Femur (tissue), 1 donor: ENCODE results near the gene ASPG.

Experiments
- DNase-seq: peaks from one replicate; pipeline ENCODE4 v3.0.0-alpha.2; 2017

Gene ASPG

GRCh38 chr14:104119119-104119487 is 33.6 kb downstream of the ASPG start:
- peak; percentile 12 for DNase-seq

DNA sequence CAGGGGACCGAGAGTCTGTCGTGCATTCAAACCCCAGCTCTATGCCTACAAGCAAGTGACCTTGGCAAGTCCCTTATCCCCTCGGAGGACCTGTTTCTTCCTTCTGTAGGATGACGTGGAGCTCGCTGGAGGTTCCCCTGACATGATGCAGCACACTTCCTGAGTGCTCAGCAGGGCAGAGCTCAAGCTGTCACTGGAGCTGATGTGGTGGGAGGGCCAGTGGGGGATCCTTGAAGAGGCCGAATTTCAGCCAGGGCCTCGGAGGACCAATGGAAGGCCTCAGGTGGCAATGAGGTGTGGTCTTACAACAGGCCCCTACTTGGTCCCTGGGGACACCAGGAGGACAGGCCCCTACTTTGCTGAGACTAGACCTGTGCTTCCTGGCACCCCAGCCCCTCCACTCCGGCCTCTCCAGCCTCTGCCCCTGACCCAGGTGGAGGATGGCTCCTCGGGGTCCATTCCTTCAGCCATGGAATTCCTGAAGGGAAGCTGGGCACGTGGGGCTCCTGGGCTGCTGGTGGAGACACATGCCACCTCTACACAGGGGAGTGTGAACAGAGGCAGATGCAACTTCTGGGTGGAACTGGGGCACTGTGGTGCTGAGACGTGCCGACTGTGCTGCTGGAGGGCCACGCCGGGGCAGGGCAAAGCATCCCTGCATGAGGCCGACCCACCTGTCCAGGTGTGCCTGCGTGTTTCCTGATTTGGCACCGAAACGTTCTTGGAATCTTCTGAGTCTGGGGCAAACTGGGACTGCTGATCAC is 34.2 kb downstream of the ASPG start:
- peak; percentile 7 for DNase-seq

GRCh38 chr14:104120281-104120741 is 34.8 kb downstream of the ASPG start:
- no peak for DNase-seq

- DNase-seq = no peak
Observed at GRCh38 chr14:104121142-104121541, 35.6 kb downstream of the ASPG start.

DNA sequence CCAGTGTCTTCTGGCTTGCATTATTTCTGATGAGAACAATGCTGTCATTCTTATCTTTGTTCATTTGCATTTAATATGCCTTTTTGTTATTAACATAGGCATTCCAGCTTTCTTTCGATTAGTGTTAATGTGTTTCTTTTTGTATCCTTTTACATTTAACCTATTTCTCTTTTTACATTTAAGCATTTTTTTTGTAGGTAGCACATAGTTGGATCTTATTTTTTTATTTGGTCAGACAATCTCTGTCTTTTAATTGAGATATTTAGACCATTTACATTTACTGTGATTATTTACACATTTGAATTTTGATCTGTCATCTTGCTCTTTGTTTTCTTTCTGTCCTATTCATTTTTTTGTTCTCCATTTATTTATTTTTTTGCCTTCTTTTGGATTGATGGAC is 38.4 kb downstream of the ASPG start:
- no peak for DNase-seq

- no peak for DNase-seq
Observed at GRCh38 chr14:104125011-104125410, 39.5 kb downstream of the ASPG start.

DNA sequence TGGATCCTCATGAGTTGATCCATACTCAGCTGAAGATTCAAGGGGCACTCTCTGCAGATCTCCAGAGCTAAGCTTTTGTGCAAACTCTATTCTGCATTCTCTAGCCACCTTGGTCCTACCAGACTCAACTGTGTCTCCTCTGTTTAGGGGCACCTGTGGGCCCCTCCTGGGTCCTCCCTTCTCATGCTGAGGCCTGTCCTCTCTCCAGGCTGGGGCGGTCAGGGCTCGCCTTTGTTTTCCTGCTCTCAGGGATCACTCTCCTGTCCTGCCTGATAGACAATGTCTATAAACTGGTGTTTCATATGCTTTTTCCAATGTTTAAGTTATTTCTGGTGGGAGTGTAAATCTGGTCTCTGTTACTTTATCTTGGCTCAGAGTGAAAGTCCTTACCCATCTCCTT is 41.3 kb downstream of the ASPG start:
- no peak for DNase-seq

DNA sequence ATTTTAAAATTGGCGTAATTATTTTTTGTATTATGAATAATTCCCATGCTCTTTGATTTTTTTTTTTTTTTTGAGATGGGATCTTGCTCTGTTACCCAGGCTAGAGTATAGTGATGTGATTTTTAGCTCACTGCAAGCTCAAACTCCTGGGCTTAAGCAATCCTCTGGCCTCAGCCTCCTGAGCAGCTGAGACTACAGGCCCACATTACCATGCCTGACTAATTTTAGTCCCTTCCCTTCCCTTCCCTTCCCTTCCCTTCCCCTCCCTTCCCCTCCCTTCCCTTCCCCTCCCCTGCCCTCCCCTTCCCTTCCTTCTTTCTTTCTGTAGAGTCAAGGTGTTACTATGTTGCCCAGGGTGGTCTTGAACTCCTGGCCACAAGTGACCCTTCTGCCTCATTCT is 43.5 kb downstream of the ASPG start:
- DNase-seq = no peak

- no peak for DNase-seq
Observed at GRCh38 chr14:104129556-104129955, 44.1 kb downstream of the ASPG start.

DNA sequence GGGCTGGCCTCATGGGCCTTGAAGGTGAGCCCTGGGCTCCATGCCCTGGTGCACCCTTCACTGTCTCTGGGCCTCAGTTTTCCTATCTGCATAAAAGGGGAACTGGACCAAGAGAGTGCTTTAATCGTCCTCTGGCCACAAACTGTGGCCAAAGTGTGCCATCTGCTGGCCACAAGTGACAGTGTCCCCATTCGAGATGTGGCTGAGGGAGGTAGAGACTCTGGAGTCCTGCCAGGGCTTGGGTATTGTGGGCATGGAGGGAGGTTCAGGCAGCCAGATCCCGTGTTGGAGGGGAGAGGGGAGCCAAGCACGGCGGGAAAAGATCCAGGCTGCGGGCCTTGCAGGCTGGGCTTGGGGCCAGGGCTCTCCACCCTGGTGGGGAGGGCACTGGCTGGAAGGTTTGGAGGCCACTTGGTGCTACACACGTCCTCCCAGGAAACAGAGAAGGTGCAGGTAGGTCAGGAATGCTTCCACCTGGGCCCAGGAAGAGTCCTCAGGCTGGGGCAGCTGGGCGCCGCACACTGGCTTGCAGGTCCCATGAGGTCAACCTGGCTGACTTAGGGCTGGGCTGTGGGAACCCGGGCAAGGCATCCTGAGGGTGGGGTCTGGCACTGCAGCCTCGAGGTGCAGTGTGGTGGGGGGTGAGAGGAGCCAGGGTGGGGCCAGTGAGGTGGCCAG is 45.6 kb downstream of the ASPG start:
- peak; percentile 46 for DNase-seq

GRCh38 chr14:104131968-104132732 is 46.6 kb downstream of the ASPG start:
- DNase-seq = no peak

DNA sequence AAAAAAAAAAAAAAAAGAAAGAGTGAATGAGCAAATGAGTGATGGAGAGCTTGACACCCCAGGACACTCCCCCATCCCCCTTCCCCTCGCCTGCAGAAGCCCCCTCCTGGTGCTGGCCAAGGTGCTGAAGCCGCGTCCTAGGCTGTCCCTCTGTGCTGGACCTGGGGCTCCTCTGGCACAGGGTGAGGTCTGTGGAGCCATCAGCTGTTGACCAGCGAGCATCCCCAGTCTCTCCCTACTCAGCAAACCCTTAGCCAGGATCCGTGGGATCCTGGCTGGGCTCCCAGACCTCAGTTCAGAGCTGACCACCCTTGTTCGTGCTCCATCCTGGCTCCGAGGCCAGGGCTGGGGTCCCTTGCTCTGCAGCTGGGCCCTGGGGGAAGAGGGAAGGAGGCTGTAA is 47.5 kb downstream of the ASPG start:
- peak; percentile 16 for DNase-seq

DNA sequence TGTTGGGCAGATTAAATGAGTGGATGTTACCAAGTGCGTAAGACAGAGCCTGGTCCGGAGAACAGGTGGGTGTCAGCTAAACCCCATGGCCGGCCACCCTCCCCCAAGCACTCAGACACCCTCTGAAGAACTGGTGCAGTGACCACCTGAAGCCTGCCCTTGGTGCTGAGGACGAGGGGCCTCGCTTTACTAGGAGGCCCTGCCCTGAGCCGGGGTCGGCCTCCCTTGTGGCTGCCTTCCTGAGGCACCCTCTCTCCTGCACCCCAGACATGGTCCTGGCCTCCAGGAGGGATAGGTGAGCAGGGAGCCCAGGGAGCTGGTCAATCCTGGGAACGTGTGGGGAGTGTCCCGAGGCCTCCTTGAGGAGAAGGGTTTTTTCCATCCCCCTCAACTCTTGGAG is 48.0 kb downstream of the ASPG start:
- DNase-seq = no peak

DNA sequence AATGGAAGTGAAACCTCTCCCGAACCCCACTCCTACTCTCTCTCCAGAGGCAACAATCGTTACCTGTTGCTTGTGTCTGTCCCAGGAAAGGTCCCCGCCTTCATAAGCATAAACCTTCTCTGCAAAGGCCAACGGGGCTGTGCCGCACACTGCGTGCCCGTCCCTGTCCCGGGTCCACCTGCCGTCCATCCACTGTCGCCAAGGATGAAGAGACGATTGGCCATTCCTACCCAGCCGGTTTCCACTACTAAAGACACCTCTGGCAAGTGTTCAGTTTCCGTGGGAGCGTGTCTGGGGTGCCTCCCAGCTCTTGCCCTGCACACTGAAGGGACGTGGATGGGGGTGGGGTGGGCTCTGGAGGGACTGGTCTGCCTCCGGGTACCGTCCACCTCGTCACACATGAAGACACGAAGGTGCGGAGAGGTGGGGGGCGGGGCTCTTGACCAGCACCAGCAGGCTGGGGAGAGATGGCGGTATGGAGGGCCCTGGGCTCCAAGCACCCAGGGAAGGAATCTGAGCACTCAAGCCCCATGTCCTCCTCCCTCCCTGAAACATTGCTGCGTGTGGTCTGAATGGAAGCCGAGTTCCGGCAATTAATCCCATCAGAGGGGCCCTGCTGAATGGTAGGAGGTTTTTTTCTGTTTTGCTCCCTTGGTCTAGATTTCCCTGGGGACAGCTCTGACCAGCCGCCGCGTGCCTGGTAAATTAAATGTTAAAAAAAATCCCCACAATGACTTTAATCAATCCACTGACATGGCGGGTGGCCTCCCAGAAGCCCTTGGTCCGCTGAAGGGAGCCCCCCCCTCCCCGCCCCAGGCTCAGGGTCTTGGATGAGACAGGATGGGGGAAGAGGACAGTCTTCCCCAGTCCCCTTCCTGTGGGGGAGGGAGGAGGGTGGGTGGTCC is 48.8 kb downstream of the ASPG start:
- peak; percentile 17 for DNase-seq

- DNase-seq = peak; percentile 41
Observed at GRCh38 chr14:104135121-104135903, 49.8 kb downstream of the ASPG start.

- no peak for DNase-seq
Observed at GRCh38 chr14:104135904-104136471, 50.5 kb downstream of the ASPG start.

DNA sequence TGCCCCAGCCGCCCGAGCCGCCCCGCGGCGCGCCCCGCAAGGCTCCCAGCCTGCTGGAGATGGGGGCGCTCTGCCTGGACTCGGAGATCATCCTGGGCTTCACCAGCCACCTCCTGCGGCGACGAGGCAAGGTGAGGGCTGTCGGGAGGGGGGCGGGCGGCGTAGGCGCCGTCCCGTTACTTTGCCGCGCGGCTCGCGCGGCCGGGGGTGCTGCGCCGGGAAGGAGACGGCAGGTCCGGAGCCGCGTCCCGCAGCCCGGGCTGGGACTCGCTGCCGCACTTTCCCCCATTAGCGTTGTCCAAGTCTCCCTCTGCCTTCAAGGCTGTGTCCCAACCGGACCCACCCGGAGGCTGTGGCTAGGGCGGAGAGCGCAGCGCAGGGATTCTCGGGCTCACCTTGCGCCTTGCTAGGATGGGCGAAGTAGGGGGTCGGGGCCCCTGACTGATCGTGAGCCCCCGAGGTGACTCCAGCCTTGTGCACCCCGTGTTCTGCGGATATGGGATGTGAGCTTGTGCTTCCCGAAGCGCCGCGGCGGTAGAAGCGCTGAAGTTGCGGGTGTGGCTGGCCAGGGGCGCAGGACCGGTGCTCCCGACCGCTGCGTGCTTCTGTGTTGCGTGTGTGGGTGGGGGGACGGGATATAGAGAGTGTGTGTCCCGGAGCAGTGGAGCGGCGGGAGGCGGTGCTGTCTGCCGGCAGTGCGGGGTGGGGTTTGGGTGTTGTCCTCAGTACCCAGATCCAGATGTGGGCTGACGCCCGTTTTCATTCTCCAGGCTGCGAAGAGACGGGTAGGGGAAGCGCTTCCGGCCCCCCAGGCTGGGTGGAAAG is 51.2 kb downstream of the ASPG start:
- DNase-seq = peak; percentile 32

DNA sequence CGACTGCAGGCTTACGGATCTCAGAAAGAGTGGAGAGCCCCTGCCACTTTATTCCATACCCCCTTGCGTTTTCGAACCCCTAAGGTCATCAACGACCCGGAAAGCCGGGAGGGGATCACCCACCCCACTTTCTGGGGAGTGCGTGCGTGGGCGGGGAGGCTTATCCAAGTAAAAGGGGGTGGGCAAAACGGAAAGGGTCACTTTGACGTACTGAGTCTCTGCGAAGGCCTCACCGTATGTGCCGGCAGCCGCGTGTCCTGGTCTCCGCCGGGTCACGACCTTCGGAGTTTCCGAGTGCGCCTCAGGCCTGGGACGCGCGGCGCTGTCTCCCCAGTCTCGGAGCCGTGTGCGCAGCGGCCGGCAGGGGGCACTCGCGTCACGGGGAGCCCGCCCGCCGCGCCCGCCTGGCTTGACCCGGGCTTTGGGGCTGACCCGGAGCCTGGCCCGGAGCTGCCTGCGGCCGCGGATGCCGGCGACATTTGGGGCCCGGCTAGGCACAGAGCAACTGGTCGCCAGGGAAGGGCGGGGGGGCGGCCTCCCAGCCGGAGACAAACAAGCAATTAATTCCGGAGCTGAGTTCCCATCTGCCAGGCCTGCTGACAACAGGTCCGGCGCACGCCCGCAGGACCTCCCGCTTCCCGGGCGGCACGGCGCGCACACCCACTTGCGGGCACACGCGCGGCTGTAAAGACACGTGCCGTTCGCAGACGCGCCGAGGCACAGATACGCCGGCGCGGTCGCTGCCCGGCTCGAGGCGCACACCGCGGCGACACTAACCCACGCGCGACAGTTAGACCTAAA is 52.0 kb downstream of the ASPG start:
- peak; percentile 75 for DNase-seq

GRCh38 chr14:104138098-104138717 is 52.7 kb downstream of the ASPG start, which contains the start of gene KIF26A:
Gene KIF26A (plus strand): TSS chr14:104138587. CDS start chr14:104138723, 136 bp downstream.
- peak; percentile 63 for DNase-seq
